HUES6 (cell line): ENCODE results near the gene SPI1.
A peak's percentile ranks its signal among the peaks of the same experiment; 100 is the strongest.

Experiments
- H3K27ac ChIP-seq: 2 replicates; pipeline ENCODE4 v1.7.0; 2013; ENCODE audit warnings: low read depth, mild to moderate bottlenecking, low read length, inconsistent platforms
- H3K27me3 ChIP-seq: 2 replicates; pipeline ENCODE4 v1.6.1; 2013; ENCODE audit warnings: low read length; ENCODE audit not compliant: control insufficient read depth, insufficient read depth
- H3K36me3 ChIP-seq: 2 replicates; pipeline ENCODE4 v1.6.1; 2013; ENCODE audit warnings: low read length; ENCODE audit not compliant: control insufficient read depth, insufficient read depth
- H3K4me1 ChIP-seq: 2 replicates; pipeline ENCODE4 v1.6.1; 2013; ENCODE audit warnings: low read length; ENCODE audit not compliant: control insufficient read depth, insufficient read depth
- H3K4me3 ChIP-seq: 2 replicates; pipeline ENCODE4 v1.5.1; 2013; ENCODE audit warnings: low read depth, low read length
- H3K9ac ChIP-seq: one replicate; pipeline ENCODE4 v1.6.1; 2013; ENCODE audit warnings: mild to moderate bottlenecking, low read length
- H3K9me3 ChIP-seq: 2 replicates; pipeline ENCODE4 v1.6.1; 2013; ENCODE audit warnings: low read depth, low read length; ENCODE audit not compliant: control insufficient read depth, insufficient read depth

The SPI1 gene

GRCh38 chr11:47413351-47413750 is 35.0 kb upstream of the SPI1 start:
- no peaks in the 10 kb centered on the region for H3K27me3 ChIP-seq
- peaks cover 7% of the 10 kb centered on the region for H3K4me1 ChIP-seq
- no peak overlapping the region for H3K9ac ChIP-seq
- no peaks in the 10 kb centered on the region for H3K9me3 ChIP-seq
- no peak overlapping the region for H3K27ac ChIP-seq
- peaks cover 48% of the 10 kb centered on the region for H3K36me3 ChIP-seq
- H3K4me3 ChIP-seq = no peak overlapping the region

GRCh38 chr11:47411884-47412746 is 33.8 kb upstream of the SPI1 start:
- Histone ChIP-seq H3K9me3 (no peaks in the 10 kb centered on the region), H3K4me3 (no peak overlapping the region), H3K27me3 (no peaks in the 10 kb centered on the region), H3K36me3 (peaks cover 38% of the 10 kb centered on the region), H3K27ac (no peak overlapping the region), H3K9ac (no peak overlapping the region), H3K4me1 (peaks cover 12% of the 10 kb centered on the region)

- H3K4me1 ChIP-seq = peaks cover 15% of the 10 kb centered on the region
Observed at GRCh38 chr11:47410370-47411264, 32.3 kb upstream of the SPI1 start.

GRCh38 chr11:47409440-47410369 is 31.4 kb upstream of the SPI1 start:
- peaks cover 15% of the 10 kb centered on the region for H3K4me1 ChIP-seq
- peak overlapping the region; percentile 85 for H3K4me3 ChIP-seq
- H3K27me3 ChIP-seq = no peaks in the 10 kb centered on the region
- no peaks in the 10 kb centered on the region for H3K9me3 ChIP-seq
- no peak overlapping the region for H3K27ac ChIP-seq
- peak overlapping the region; percentile 91 for H3K9ac ChIP-seq
- peaks cover 21% of the 10 kb centered on the region for H3K36me3 ChIP-seq

More at GRCh38 chr11:47410370-47411264, 32.3 kb upstream of the SPI1 start:
- H3K27ac ChIP-seq = no peak overlapping the region
- no peak overlapping the region for H3K4me3 ChIP-seq
- no peaks in the 10 kb centered on the region for H3K27me3 ChIP-seq
- H3K36me3 ChIP-seq = peaks cover 28% of the 10 kb centered on the region
- no peak overlapping the region for H3K9ac ChIP-seq
- H3K9me3 ChIP-seq = no peaks in the 10 kb centered on the region

- peak overlapping the region; percentile 91 for H3K9ac ChIP-seq
- H3K4me3 ChIP-seq = peak overlapping the region; percentile 85
- peaks cover 15% of the 10 kb centered on the region for H3K4me1 ChIP-seq
- no peaks in the 10 kb centered on the region for H3K27me3 ChIP-seq
- no peaks in the 10 kb centered on the region for H3K9me3 ChIP-seq
- no peak overlapping the region; the same call in 1 of the 2 replicates for H3K27ac ChIP-seq
- peaks cover 13% of the 10 kb centered on the region for H3K36me3 ChIP-seq
Observed at GRCh38 chr11:47408598-47409439, 30.5 kb upstream of the SPI1 start.

- Histone ChIP-seq H3K9ac (peak within 1 kb of the TSS; percentile 91), H3K27me3 (no peaks in the 10 kb centered on the region), H3K9me3 (no peaks in the 10 kb centered on the region), H3K4me3 (peak within 1 kb of the TSS; percentile 85), H3K4me1 (peaks cover 15% of the 10 kb centered on the region), H3K27ac (peak within 1 kb of the TSS; percentile 6; the same call in 1 of the 2 replicates), H3K36me3 (peaks cover 8% of the 10 kb centered on the region; the same call in 1 of the 2 replicates)
Observed at GRCh38 chr11:47407746-47408590, 29.6 kb upstream of the SPI1 start, which contains the start of gene SLC39A13. TSS of gene SLC39A13 (plus strand) at chr11:47408590. CDS start at chr11:47410095, 1,505 bp downstream.

GRCh38 chr11:47406896-47407745 is 28.8 kb upstream of the SPI1 start:
- peak overlapping the region; percentile 66 for H3K4me3 ChIP-seq
- H3K4me1 ChIP-seq = peaks cover 15% of the 10 kb centered on the region
- peaks cover 8% of the 10 kb centered on the region; the same call in 1 of the 2 replicates for H3K36me3 ChIP-seq
- H3K27ac ChIP-seq = peak overlapping the region; percentile 6; the same call in 1 of the 2 replicates
- no peaks in the 10 kb centered on the region for H3K9me3 ChIP-seq
- H3K27me3 ChIP-seq = no peaks in the 10 kb centered on the region
- peak overlapping the region; percentile 73 for H3K9ac ChIP-seq

GRCh38 chr11:47403571-47403970 is 25.2 kb upstream of the SPI1 start:
- Histone ChIP-seq H3K4me1 (peaks cover 25% of the 10 kb centered on the region), H3K4me3 (no peak overlapping the region), H3K27ac (no peak overlapping the region), H3K27me3 (no peaks in the 10 kb centered on the region), H3K9me3 (no peaks in the 10 kb centered on the region), H3K36me3 (no peaks in the 10 kb centered on the region), H3K9ac (no peak overlapping the region)
